ENCODE results near the gene IDH3B.

The IDH3B gene

DNA sequence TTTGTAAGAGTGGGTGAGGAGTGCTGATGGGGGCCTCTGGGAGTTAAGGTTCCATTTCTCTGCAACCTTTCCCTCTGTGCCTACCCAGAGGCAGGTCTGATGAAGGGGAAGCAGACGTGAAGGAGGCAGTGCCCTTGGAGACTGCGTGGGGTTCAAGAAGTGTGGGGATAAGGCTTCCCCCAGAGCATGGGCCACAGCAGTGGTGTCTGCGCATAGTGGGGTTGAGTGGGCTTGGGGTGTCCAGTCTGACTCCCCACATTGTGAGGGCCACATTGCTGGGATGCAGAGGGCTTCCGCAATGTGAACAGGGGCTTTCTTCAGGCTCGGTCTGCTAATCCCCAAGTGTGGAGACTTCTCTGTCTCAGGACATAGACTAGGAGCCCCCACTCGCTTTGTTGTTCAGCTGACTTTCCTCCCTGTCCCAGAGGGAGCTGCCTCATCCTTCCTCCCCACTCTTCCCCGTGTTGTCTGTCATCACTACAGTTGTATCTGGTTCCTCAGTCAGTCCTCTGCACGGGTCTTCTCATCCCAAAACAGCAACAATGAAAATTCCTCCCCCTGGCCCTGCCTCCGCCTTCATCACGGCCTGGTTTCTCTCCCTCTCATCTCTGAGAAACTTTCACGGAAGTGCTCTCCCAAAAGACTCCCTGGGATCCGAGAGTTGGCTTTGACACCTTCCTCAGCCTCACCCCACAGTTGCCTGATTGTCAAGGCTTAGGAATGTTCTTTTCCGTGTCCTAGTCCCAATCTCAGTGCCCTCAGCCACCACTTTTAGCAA is 31.4 kb upstream of the IDH3B start:
- peaks cover 0 to 17% (median 8%) of the 10 kb centered on the region in 5 donors for H3K4me1 ChIP-seq (ENCODE audit: control insufficient read depth in 5 of 5, insufficient read depth in 5 of 5, low read length in 5 of 5)
- H3K36me3 ChIP-seq (ENCODE audit: control insufficient read depth in 5 of 5, insufficient read depth in 5 of 5, low read length in 5 of 5): no peaks in the 10 kb centered on the region
- H3K27me3 ChIP-seq (ENCODE audit: control insufficient read depth in 5 of 5, insufficient read depth in 4 of 5, low read length in 5 of 5): peaks cover 23 to 48% (median 34%) of the 10 kb centered on the region in 5 donors
- no peak overlapping the region for H3K27ac ChIP-seq (ENCODE audit: low read depth, low read length)
- no peak overlapping the region for H3K4me3 ChIP-seq (ENCODE audit: low read depth in 1 of 5, low read length in 5 of 5)
- H3K9ac ChIP-seq (ENCODE audit: low read length in 5 of 5): no peak overlapping the region
- no peaks in the 10 kb centered on the region for H3K9me3 ChIP-seq (ENCODE audit: control insufficient read depth in 5 of 5, low read length in 5 of 5)

GRCh38 chr20:2694519-2694918 is 30.5 kb upstream of the IDH3B start:
- no peak overlapping the region for H3K4me3 ChIP-seq (ENCODE audit: low read depth in 1 of 5, low read length in 5 of 5)
- no peak overlapping the region for H3K9ac ChIP-seq (ENCODE audit: low read length in 5 of 5)
- peaks cover 0 to 17% (median 8%) of the 10 kb centered on the region in 5 donors for H3K4me1 ChIP-seq (ENCODE audit: control insufficient read depth in 5 of 5, insufficient read depth in 5 of 5, low read length in 5 of 5)
- no peaks in the 10 kb centered on the region for H3K36me3 ChIP-seq (ENCODE audit: control insufficient read depth in 5 of 5, insufficient read depth in 5 of 5, low read length in 5 of 5)
- H3K27ac ChIP-seq (ENCODE audit: low read depth, low read length): no peak overlapping the region
- peaks cover 23 to 45% (median 37%) of the 10 kb centered on the region in 5 donors for H3K27me3 ChIP-seq (ENCODE audit: control insufficient read depth in 5 of 5, insufficient read depth in 4 of 5, low read length in 5 of 5)
- no peaks in the 10 kb centered on the region for H3K9me3 ChIP-seq (ENCODE audit: control insufficient read depth in 5 of 5, low read length in 5 of 5)

GRCh38 chr20:2694008-2694471 is 30.0 kb upstream of the IDH3B start:
- Histone ChIP-seq H3K36me3 (ENCODE audit: control insufficient read depth in 5 of 5, insufficient read depth in 5 of 5, low read length in 5 of 5) (no peaks in the 10 kb centered on the region), H3K9ac (ENCODE audit: low read length in 5 of 5) (no peak overlapping the region), H3K9me3 (ENCODE audit: control insufficient read depth in 5 of 5, low read length in 5 of 5) (no peaks in the 10 kb centered on the region), H3K27me3 (ENCODE audit: control insufficient read depth in 5 of 5, insufficient read depth in 4 of 5, low read length in 5 of 5) (peaks cover 23 to 42% (median 37%) of the 10 kb centered on the region in 5 donors), H3K4me1 (ENCODE audit: control insufficient read depth in 5 of 5, insufficient read depth in 5 of 5, low read length in 5 of 5) (peaks cover 0 to 17% (median 8%) of the 10 kb centered on the region in 5 donors), H3K27ac (ENCODE audit: low read depth, low read length) (no peak overlapping the region), H3K4me3 (ENCODE audit: low read depth in 1 of 5, low read length in 5 of 5) (peak overlapping the region in 2 of 5 donors; percentile 54 to 59)

DNA sequence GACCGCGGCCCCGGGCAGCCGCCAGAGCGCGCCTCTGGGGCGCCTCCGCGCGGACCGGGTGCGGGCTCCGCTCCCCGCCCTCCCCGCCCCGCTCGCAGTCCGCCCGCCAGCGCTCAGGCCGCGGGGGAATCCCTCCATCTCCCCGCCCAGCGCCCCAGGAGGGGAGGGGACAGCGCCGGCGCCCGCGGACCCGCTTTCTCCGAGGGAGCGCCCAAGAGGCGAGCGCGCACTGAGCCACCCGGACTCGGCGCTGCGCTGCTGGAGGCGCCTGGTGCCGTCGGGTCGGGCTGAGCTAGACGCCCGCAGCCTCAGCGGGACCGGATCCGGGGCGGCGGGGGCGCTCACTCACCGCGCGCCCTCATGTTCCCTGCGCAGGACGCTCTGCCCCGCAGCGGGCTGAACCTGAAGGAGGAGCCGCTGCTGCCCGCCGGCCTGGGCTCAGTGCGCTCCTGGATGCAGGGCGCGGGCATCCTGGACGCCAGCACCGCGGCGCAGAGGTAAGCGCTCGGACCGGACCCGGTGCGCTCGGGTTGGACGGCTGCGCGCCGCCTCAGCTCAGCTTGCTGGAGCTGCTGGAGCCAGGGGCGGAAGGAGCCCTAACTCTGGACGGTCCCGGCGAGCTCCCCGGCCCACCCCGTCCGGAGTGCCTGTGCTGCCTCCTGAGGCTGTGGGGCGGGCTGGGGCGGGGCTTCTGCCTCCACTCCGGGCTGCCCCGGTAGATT is 29.4 kb upstream of the IDH3B start:
- no peak overlapping the region for H3K27ac ChIP-seq (ENCODE audit: low read depth, low read length)

DNA sequence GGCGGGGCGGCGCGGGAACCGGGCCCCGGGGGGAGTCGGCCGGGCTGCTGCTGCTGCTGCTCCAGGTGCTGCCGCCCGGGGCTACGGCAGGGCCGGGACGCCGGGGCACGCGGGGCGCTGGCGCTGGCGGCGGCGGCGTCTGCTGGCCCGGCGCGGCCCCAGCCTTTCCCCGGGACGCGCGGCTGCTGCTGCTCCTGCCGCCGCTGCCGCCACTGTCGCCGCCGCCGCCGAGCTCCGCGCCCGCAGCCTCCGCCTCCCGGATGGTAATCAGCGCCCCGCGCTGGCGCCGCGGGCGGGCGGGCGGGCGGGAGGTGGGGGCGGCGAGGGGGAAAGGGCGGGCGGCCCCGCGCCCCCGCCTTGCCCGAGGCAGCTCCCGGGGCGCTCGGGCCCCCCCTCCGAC is 28.9 kb upstream of the IDH3B start:
- no peaks in the 10 kb centered on the region for H3K36me3 ChIP-seq (ENCODE audit: control insufficient read depth in 5 of 5, insufficient read depth in 5 of 5, low read length in 5 of 5)
- H3K27me3 ChIP-seq (ENCODE audit: control insufficient read depth in 5 of 5, insufficient read depth in 4 of 5, low read length in 5 of 5): peaks cover 22 to 39% (median 37%) of the 10 kb centered on the region in 5 donors

More for the DNA sequence above, 29.4 kb upstream of the IDH3B start:
- Histone ChIP-seq H3K27me3 (ENCODE audit: control insufficient read depth in 5 of 5, insufficient read depth in 4 of 5, low read length in 5 of 5) (peaks cover 25 to 41% (median 37%) of the 10 kb centered on the region in 5 donors), H3K4me1 (ENCODE audit: control insufficient read depth in 5 of 5, insufficient read depth in 5 of 5, low read length in 5 of 5) (peaks cover 0 to 17% (median 8%) of the 10 kb centered on the region in 5 donors), H3K9me3 (ENCODE audit: control insufficient read depth in 5 of 5, low read length in 5 of 5) (no peaks in the 10 kb centered on the region), H3K4me3 (ENCODE audit: low read depth in 1 of 5, low read length in 5 of 5) (peak overlapping the region in 3 of 5 donors; percentile 49 to 59 (median 54)), H3K36me3 (ENCODE audit: control insufficient read depth in 5 of 5, insufficient read depth in 5 of 5, low read length in 5 of 5) (no peaks in the 10 kb centered on the region), H3K9ac (ENCODE audit: low read length in 5 of 5) (no peak overlapping the region)

GRCh38 chr20:2692036-2692885 is 28.2 kb upstream of the IDH3B start, which contains the start of gene EBF4:
EBF4 (plus strand) TSS chr20:2692780; CDS start chr20:2693646, 866 bp downstream.
- no peaks in the 10 kb centered on the region for H3K36me3 ChIP-seq (ENCODE audit: control insufficient read depth in 5 of 5, insufficient read depth in 5 of 5, low read length in 5 of 5)
- peak within 1 kb of the TSS in 4 of 5 donors; percentile 26 to 63 (median 49) for H3K9ac ChIP-seq (ENCODE audit: low read length in 5 of 5)
- H3K4me3 ChIP-seq (ENCODE audit: low read depth in 1 of 5, low read length in 5 of 5): peak within 1 kb of the TSS; percentile 46 to 64 (median 57)
- peak within 1 kb of the TSS; percentile 10 for H3K27ac ChIP-seq (ENCODE audit: low read depth, low read length)
- no peaks in the 10 kb centered on the region for H3K9me3 ChIP-seq (ENCODE audit: control insufficient read depth in 5 of 5, low read length in 5 of 5)
- H3K4me1 ChIP-seq (ENCODE audit: control insufficient read depth in 5 of 5, insufficient read depth in 5 of 5, low read length in 5 of 5): peaks cover 0 to 19% (median 8%) of the 10 kb centered on the region in 5 donors
- H3K27me3 ChIP-seq (ENCODE audit: control insufficient read depth in 5 of 5, insufficient read depth in 4 of 5, low read length in 5 of 5): peaks cover 22 to 42% (median 37%) of the 10 kb centered on the region in 5 donors

More for the DNA sequence above, 28.9 kb upstream of the IDH3B start:
- Histone ChIP-seq H3K27ac (ENCODE audit: low read depth, low read length) (no peak overlapping the region), H3K9me3 (ENCODE audit: control insufficient read depth in 5 of 5, low read length in 5 of 5) (no peaks in the 10 kb centered on the region), H3K4me3 (ENCODE audit: low read depth in 1 of 5, low read length in 5 of 5) (no peak overlapping the region), H3K9ac (ENCODE audit: low read length in 5 of 5) (no peak overlapping the region), H3K4me1 (ENCODE audit: control insufficient read depth in 5 of 5, insufficient read depth in 5 of 5, low read length in 5 of 5) (peaks cover 0 to 19% (median 8%) of the 10 kb centered on the region in 5 donors)

GRCh38 chr20:2691663-2692035 is 27.6 kb upstream of the IDH3B start:
- Histone ChIP-seq H3K27me3 (ENCODE audit: control insufficient read depth in 5 of 5, insufficient read depth in 4 of 5, low read length in 5 of 5) (peaks cover 22 to 42% (median 33%) of the 10 kb centered on the region in 5 donors), H3K4me1 (ENCODE audit: control insufficient read depth in 5 of 5, insufficient read depth in 5 of 5, low read length in 5 of 5) (peaks cover 0 to 19% (median 8%) of the 10 kb centered on the region in 5 donors), H3K9me3 (ENCODE audit: control insufficient read depth in 5 of 5, low read length in 5 of 5) (no peaks in the 10 kb centered on the region), H3K27ac (ENCODE audit: low read depth, low read length) (peak overlapping the region; percentile 10), H3K9ac (ENCODE audit: low read length in 5 of 5) (peak overlapping the region in 2 of 5 donors; percentile 36 to 63), H3K36me3 (ENCODE audit: control insufficient read depth in 5 of 5, insufficient read depth in 5 of 5, low read length in 5 of 5) (no peaks in the 10 kb centered on the region), H3K4me3 (ENCODE audit: low read depth in 1 of 5, low read length in 5 of 5) (peak overlapping the region in 4 of 5 donors; percentile 46 to 64 (median 60))

GRCh38 chr20:2691127-2691526 is 27.1 kb upstream of the IDH3B start:
- Histone ChIP-seq H3K27ac (ENCODE audit: low read depth, low read length) (no peak overlapping the region), H3K27me3 (ENCODE audit: control insufficient read depth in 5 of 5, insufficient read depth in 4 of 5, low read length in 5 of 5) (peaks cover 21 to 42% (median 33%) of the 10 kb centered on the region in 5 donors)

GRCh38 chr20:2690718-2691117 is 26.7 kb upstream of the IDH3B start:
- Histone ChIP-seq H3K4me1 (ENCODE audit: control insufficient read depth in 5 of 5, insufficient read depth in 5 of 5, low read length in 5 of 5) (peaks cover 0 to 19% (median 8%) of the 10 kb centered on the region in 5 donors), H3K4me3 (ENCODE audit: low read depth in 1 of 5, low read length in 5 of 5) (no peak overlapping the region), H3K27me3 (ENCODE audit: control insufficient read depth in 5 of 5, insufficient read depth in 4 of 5, low read length in 5 of 5) (peaks cover 18 to 40% (median 31%) of the 10 kb centered on the region in 5 donors), H3K9ac (ENCODE audit: low read length in 5 of 5) (no peak overlapping the region), H3K9me3 (ENCODE audit: control insufficient read depth in 5 of 5, low read length in 5 of 5) (no peaks in the 10 kb centered on the region), H3K27ac (ENCODE audit: low read depth, low read length) (no peak overlapping the region), H3K36me3 (ENCODE audit: control insufficient read depth in 5 of 5, insufficient read depth in 5 of 5, low read length in 5 of 5) (no peaks in the 10 kb centered on the region)

More at GRCh38 chr20:2691127-2691526, 27.1 kb upstream of the IDH3B start:
- H3K4me3 ChIP-seq (ENCODE audit: low read depth in 1 of 5, low read length in 5 of 5): no peak overlapping the region
- H3K9me3 ChIP-seq (ENCODE audit: control insufficient read depth in 5 of 5, low read length in 5 of 5): no peaks in the 10 kb centered on the region
- no peak overlapping the region for H3K9ac ChIP-seq (ENCODE audit: low read length in 5 of 5)
- H3K36me3 ChIP-seq (ENCODE audit: control insufficient read depth in 5 of 5, insufficient read depth in 5 of 5, low read length in 5 of 5): no peaks in the 10 kb centered on the region
- peaks cover 0 to 19% (median 8%) of the 10 kb centered on the region in 5 donors for H3K4me1 ChIP-seq (ENCODE audit: control insufficient read depth in 5 of 5, insufficient read depth in 5 of 5, low read length in 5 of 5)

Data from subcutaneous abdominal adipose tissue (tissue), 5 donors.